GM21825 (cell line): ENCODE measurements around the gene OR51T1.
"Not testable (repeated sequence)": the region's sequence is repeated elsewhere in the genome, so short reads cannot be mapped to it uniquely, and the experiment has no call there.

ENCODE experiments used
- ATAC-seq: cut with Tn5 transposase; IDR thresholded peaks from one replicate; pipeline ENCODE4 v1.9.1; 2021; ENCODE audit warnings: mild to moderate bottlenecking, moderate library complexity; ENCODE audit not compliant: unreplicated experiment

OR51T1 gene

DNA sequence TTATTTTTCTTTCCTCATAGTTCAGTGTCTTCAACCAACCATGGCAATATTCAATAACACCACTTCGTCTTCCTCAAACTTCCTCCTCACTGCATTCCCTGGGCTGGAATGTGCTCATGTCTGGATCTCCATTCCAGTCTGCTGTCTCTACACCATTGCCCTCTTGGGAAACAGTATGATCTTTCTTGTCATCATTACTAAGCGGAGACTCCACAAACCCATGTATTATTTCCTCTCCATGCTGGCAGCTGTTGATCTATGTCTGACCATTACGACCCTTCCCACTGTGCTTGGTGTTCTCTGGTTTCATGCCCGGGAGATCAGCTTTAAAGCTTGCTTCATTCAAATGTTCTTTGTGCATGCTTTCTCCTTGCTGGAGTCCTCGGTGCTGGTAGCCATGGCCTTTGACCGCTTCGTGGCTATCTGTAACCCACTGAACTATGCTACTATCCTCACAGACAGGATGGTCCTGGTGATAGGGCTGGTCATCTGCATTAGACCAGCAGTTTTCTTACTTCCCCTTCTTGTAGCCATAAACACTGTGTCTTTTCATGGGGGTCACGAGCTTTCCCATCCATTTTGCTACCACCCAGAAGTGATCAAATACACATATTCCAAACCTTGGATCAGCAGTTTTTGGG is at the start of gene OR51T1:
Gene OR51T1 (plus strand): TSS at position 41 of the 641 bp plus-strand sequence. CDS start 0 bp downstream, at position 41.
- no peak for ATAC-seq

DNA sequence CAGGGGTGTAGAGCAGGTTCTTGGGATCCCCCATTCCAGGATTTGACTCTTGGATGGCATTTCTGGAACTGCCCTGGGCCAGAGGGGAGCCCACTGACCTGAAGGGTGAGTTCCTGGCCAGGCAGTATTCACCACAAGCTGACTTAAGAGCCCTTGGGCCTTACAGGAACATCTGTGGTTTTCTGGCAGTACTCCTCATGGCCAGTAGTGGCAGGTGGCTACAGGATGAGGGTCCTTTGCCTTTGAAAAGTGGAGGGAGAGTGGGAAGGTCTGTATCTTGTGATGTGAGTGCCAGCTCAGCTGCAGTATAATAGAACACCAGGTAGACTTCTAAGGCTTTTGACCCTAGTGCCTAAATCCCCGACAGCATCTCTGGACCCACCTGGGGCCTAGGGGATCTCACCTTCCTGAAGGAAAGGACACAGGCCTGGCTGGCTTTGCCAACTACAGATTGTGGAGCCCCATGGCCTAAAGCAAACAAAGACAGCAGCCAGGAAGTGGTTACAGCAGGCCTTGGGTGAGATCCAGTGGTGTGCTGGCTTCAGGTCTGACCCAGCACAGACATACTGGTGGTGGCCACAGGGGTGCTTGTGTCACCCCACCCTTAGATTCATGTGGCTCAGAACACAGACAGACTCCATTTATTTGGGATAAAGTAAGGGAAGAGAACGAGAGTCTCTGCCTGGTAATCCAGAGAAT is 41.7 kb upstream of the OR51T1 start:
- no peak for ATAC-seq

- no peak for ATAC-seq
These were observed 32.7 kb upstream of the OR51T1 start, which contains the start of gene OR51S1 for GRCh38 chr11:4848908-4849532. Gene OR51S1, minus strand, starts transcription at chr11:4849208. Its CDS starts 0 bp downstream, at chr11:4849208.

GRCh38 chr11:4851033-4851432 is 30.7 kb upstream of the OR51T1 start:
- ATAC-seq, result no peak

DNA sequence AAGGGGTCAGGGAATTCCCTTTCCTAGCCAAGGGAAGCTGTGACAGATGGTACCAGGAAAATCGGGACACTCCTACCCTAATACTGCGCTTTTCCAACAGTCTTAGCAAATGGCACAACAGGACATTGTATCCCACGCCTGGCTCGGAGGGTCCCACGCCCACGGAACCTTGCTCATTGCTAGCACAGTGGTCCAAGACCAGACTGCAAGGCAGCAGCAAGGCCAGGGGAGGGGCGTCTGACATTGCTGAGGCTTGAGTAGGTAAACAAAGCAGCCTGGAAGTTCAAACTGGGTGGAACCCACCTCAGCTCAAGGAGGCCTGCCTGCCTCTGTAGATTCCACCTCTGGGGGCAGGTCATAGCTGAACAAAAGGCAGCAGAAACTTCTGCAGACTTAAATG is 27.4 kb upstream of the OR51T1 start:
- not testable (repeated sequence) for ATAC-seq

DNA sequence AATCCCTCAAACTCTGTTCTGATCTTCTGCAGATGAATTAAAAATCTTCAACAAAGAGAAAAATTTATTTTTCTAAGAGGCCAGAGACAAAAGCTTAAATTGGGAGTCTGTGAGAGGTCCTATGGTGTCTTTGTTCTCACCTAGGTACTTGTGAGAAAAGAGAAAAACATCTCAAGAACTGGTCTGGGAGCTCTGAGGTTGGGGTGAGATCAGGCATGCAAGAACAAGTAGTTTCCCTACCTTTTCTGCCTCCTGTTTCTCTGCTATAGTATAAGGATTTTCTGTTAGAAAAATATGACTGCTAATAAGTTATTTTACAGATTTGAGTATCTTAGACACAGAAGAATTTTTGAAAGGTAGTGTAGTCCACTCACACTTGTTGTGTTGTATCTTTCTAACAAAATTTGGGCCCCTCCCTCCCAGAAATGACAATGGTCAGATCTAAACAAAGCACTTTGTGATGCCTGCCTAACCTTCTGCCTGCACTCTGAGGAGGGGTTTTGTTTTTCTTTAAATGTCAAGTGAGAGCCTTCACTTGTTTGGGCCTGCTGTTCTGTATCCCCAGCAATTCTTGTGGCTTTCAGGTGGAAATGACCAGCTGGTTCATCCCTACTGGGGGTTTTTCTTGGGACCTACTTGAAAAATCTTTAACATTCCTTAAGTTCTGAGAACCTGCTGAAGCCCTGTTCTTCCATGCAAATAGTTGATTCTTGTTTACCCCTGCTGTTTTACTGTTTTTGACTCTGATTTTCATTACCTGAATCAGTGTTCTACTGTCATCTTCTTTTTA is 19.1 kb upstream of the OR51T1 start:
- no peak for ATAC-seq

DNA sequence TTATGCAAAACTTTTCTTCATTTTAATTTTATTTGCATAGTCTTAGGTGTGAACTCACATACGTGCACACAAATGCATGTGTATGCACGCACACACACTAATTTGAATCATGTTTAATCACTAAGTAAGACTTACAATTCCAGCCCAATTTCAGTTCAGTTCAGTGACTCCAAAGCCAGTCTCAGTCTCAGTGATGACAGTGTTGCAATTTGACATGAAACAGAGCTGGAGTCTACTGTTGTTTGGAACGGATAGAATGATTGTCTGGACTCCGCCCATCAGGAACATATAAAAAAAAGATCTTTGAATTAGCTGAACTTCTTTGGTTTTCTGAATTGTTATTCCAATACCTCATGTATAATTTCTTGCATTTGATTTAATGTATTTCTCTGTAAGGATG is 17.8 kb upstream of the OR51T1 start:
- no peak for ATAC-seq

- ATAC-seq, result no peak
These were observed 15.8 kb upstream of the OR51T1 start for GRCh38 chr11:4865855-4866254.

DNA sequence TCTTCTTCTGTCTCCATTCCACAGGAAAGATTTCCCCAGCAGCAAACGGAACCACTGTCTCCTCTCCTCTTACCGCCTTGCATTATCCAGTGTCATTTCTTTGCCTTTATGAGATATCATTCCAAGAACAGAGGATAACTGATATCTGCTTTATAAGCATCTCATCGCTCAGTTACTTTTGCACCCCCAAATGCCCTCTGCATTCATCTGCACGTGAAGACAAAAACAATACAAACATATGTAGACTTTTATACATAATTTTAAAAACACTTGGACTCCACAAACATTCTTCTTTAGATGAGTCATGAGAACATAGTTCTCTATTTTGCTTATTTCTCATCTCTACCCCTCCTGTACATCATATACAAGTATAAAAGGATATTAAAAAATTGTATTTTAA is 512 bp upstream of the OR51T1 start:
- ATAC-seq, result no peak

DNA sequence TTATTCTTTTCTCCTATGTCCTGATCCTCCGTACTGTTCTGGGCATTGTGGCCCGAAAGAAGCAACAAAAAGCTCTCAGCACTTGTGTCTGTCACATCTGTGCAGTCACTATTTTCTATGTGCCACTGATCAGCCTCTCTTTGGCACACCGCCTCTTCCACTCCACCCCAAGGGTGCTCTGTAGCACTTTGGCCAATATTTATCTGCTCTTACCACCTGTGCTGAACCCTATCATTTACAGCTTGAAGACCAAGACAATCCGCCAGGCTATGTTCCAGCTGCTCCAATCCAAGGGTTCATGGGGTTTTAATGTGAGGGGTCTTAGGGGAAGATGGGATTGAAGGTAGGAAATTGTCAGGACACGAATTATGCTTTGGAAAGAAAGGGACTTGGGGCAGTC is 843 bp downstream of the OR51T1 start:
- ATAC-seq, result no peak

DNA sequence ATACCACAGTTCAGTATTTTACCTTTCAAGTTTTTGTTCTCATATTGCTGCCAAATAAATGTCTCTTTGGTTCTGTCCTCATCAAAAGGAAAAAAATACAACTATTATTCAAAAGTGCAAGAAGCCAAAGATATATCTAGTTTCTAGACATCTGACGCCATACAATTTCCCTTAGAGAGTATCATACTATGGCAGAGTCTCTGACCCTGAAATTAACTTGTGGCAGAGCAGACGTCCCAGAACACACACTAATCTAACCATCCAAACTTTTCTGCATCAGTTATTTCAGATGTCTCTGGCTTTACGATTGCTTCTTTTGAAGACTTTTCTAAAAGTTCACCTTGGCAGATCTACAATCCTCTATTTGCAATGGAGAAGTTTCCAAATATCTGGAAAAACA is 2.7 kb downstream of the OR51T1 start:
- ATAC-seq, result no peak

- ATAC-seq, result no peak
These were observed 4.5 kb downstream of the OR51T1 start for GRCh38 chr11:4886186-4886585.

GRCh38 chr11:4887591-4887990 is 5.9 kb downstream of the OR51T1 start:
- ATAC-seq, result no peak

DNA sequence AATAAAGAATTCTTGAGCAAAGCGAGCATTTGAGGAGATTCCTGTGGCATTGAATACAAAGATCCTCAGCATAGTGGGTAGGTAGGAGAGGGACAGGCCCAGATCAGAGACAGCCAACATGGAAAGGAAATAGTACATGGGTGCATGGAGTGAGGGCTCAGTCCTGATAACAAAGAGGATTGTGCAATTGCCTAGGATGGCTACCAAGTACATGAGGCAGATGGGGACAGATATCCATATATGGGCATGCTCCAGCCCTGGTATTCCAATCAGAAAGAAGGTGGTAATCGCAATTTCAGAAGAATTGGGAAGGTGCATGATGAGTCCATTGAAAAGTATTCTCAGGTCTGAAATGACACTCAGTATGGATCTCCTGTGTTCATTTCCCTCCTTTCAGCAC is 8.6 kb downstream of the OR51T1 start:
- ATAC-seq, result no peak

DNA sequence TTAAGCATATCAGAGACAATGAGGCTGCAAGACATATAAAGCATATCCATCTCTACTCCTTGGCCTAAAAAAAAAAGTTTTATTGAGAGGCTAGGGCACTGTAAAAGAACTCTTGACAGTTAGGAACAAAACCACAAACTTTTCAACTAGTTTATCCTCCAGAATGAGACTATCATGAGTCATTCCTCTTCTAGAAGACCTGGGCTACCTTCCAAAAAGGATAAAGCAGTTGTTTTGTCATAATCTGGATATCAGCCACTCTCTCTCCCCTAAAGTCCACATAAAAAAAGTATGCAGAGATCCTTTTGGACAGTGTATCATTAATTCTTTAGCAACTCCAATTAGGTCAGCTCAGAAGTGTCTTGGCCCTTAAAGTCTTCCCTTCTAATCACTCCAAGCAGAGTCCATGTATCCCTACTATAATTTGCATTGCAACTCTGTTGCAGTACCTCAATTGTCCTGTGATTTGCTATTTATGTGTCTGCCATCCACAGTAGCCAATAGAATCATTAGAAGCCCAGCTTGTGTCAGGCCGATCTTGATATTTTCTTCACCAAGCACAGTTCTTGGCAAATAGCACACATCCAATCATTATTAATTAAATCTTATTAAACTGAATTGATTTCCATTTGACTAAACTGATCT is 10.4 kb downstream of the OR51T1 start:
- ATAC-seq, result no peak

DNA sequence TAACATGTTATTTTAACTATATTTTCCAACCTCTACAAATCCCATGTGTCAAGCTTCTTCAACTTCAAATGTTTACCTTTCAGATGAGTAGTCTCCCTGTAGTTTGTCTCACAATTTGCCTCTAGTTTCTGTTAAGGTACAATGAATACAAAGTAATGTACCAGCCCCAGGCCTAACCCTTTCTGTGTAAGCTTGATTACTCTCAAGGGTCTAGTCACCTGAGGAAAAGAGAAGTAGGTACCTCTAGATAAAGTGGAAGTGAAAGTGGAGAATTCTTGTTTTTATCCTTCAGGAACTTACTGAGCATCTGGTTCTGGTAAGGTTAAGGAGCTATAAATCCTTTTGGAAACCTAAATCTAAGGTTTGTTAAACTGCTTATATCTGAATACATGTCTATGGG is 21.8 kb downstream of the OR51T1 start, which contains the start of gene OR51A7:
Gene OR51A7 (plus strand): TSS at position 300 of the 400 bp plus-strand sequence. CDS start 3,587 bp downstream, outside the sequence.
- ATAC-seq, result no peak

GRCh38 chr11:4916581-4916980 is 34.9 kb downstream of the OR51T1 start:
- ATAC-seq, result no peak

GRCh38 chr11:4919250-4919649 is 37.5 kb downstream of the OR51T1 start, which contains the start of gene OR51G2:
Gene OR51G2, minus strand, starts transcription at chr11:4919350. Its CDS starts 3,687 bp downstream, at chr11:4915663.
- no peak for ATAC-seq

GRCh38 chr11:4921796-4922195 is 40.1 kb downstream of the OR51T1 start:
- ATAC-seq, result no peak

DNA sequence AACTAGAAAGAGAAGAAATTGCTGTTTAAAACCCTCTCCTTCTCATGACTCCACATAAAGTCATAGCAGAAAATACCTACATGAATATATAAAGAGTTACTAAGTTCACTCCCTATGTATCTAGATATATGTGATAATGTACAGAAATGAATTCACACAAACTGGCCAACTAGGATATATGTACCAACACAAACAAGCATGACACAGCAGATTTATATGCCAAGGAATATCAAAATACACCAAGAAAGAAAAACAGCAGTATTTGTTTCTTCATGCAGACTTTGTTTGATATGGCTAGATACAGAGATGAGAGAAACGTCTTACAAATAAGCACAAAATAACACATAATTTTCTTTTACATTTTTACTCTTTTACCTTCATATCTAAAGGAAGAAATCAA is 40.6 kb downstream of the OR51T1 start:
- ATAC-seq, result no peak

GRCh38 chr11:4924239-4924638 is 42.5 kb downstream of the OR51T1 start, which contains the start of gene OR51G1:
Gene OR51G1, minus strand, starts transcription at chr11:4924339. Its CDS starts 0 bp downstream, at chr11:4924339.
- no peak for ATAC-seq
